Activated T-cell treated with anti-CD3 and anti-CD28 coated beads, Interleukin-2, amount 50 U/mL, for 24 hours (primary cell): Measurements from ENCODE around the gene RABGAP1L.
A peak's percentile ranks its signal among the peaks of the same experiment; 100 is the strongest.

Source experiments
- DNase-seq: peaks from one replicate; pipeline ENCODE4 v3.0.0-alpha.2; 2020
- H3K27ac Mint-ChIP-seq: 2 replicates; pipeline ENCODE4 v1.8.0; 2020; ENCODE audit warnings: mild to moderate bottlenecking, mixed read lengths
- H3K27me3 Mint-ChIP-seq: 2 replicates; pipeline ENCODE4 v1.8.0; 2020; ENCODE audit warnings: mixed read lengths
- H3K36me3 Mint-ChIP-seq: 2 replicates; pipeline ENCODE4 v1.8.0; 2020; ENCODE audit warnings: low read depth, mixed read lengths
- H3K4me1 Mint-ChIP-seq: 2 replicates; pipeline ENCODE4 v1.8.0; 2020; ENCODE audit warnings: low read depth, mixed read lengths
- H3K4me3 Mint-ChIP-seq: 2 replicates; pipeline ENCODE4 v1.8.0; 2020; ENCODE audit warnings: mild to moderate bottlenecking, moderate library complexity, mixed read lengths
- H3K9me3 Mint-ChIP-seq: 2 replicates; pipeline ENCODE4 v1.8.0; 2020; ENCODE audit warnings: mixed read lengths

Gene RABGAP1L

GRCh38 chr1:174200746-174201145, 41.4 kb downstream of the RABGAP1L start:
- Mint-ChIP-seq H3K27ac (no peak overlapping the region), H3K27me3 (no peaks in the 10 kb centered on the region)

DNA sequence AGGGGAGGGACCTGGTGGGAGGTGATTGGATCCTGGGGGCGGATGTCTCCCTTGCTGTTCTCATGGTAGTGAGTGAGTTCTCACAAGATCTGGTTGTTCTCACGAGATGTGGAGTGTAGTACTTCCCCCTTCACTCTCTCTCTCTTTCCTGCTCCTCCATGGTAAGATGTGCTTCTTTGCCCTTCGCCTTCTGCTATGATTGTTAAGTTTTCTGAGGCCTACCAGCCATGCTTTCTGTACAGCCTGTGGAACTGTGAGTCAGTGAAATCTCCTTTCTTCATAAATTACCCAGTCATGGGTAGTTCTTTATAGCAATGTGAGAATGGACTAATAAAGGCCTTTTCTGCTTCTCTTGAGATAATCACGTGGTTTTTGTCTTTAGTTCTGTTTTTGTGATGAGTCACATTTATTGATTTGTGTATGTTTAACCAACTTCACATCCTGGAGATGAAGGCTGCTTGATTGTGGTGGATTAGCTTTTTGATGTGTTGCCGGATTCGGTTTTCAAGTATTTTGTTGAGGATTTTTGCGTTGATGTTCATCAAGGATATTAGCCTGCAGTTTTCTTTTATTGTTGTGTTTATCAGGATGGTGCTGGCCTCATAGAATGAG, 45.5 kb downstream of the RABGAP1L start:
- DNase-seq = no peak
- Mint-ChIP-seq H3K9me3 (peaks cover 11% of the 10 kb centered on the region), H3K4me3 (peak overlapping the region; percentile 47), H3K4me1 (peaks cover 73% of the 10 kb centered on the region), H3K36me3 (peaks cover 18% of the 10 kb centered on the region), H3K27me3 (no peaks in the 10 kb centered on the region), H3K27ac (peak overlapping the region; percentile 82)

More at GRCh38 chr1:174200746-174201145, 41.4 kb downstream of the RABGAP1L start:
- H3K4me3 Mint-ChIP-seq = no peak overlapping the region
- peaks cover 19% of the 10 kb centered on the region for H3K36me3 Mint-ChIP-seq
- peaks cover 7% of the 10 kb centered on the region for H3K9me3 Mint-ChIP-seq
- no peak for DNase-seq
- H3K4me1 Mint-ChIP-seq = peaks cover 50% of the 10 kb centered on the region

DNA sequence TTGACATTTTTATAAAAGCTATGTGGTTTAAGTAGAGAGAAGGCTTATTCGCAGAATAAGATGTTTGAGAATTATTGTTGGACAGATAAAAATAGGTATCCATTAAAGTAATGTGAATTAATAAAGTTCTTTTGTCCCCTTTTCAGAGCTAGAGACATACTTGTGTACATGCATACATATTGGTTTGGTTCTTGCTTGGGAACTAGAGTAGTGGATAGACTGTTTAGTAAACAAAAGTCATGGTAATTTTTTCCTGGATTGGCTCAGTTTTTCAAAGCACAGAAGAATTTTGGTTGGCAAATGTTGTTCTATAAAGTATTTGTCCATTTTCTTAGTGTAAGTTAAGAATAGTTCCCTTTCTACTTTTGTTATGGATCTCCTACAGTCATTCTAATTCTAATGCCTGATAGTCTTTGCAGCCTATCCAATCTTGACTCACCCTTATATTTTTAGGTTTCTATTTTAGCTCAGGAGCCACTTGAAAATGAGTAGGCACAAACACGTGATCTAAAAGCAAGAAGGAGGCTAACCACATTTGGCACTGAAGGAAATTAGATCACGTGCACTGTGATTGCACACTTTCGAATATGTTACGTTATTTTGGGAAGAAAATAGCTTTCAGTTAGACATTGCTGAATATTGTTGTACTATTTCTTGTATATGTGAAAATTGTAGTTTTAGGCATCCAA, 47.0 kb downstream of the RABGAP1L start:
- H3K4me3 Mint-ChIP-seq = peak overlapping the region; percentile 10
- no peak for DNase-seq
- H3K27ac Mint-ChIP-seq = peak overlapping the region; percentile 28
- H3K36me3 Mint-ChIP-seq = peaks cover 20% of the 10 kb centered on the region
- peaks cover 67% of the 10 kb centered on the region for H3K4me1 Mint-ChIP-seq
- H3K9me3 Mint-ChIP-seq = peaks cover 11% of the 10 kb centered on the region
- no peaks in the 10 kb centered on the region for H3K27me3 Mint-ChIP-seq

DNA sequence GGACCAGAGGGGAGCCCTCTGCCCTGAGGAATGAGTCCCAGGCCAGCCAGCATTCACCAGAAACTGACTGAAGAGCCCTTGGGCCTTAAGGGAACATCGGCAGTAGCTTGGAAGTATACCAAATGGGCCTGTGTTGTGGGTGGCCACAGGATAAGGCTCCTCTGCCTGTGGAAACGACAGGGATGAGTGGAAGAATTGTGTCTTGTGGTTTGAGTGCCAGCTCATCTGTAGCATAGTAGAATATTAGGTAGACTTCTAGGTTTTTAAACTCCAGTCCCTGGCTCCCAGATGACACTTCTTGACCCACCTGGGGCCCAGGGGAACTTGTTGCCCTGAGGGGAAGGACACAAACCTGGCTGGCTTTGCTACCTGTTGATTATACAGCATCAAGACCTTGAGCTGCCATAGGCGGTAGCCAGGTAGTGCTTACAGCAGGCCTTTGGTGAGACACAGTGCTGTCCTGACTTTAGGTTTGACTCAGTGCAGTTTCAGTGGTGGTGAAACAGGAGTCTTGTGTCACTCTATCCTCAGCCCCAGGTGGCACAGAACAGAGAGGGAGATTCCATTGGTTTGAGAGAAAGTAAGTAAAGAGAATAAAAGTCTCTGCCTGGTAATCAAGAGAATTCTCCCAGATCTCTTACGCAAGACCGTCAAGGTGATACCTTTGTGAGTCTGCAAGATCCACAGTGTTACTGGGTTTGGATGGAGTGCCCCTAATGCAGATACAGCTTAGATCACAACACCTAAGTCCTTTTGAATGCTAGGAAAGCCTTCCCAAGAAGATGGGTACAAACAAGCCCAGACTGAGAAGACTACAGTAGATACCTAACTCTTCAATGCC, 50.2 kb downstream of the RABGAP1L start:
- H3K27me3 Mint-ChIP-seq = no peaks in the 10 kb centered on the region
- peaks cover 8% of the 10 kb centered on the region for H3K9me3 Mint-ChIP-seq
- peaks cover 48% of the 10 kb centered on the region for H3K4me1 Mint-ChIP-seq
- DNase-seq = no peak
- no peak overlapping the region for H3K4me3 Mint-ChIP-seq
- H3K27ac Mint-ChIP-seq = peak overlapping the region; percentile 13
- H3K36me3 Mint-ChIP-seq = peaks cover 11% of the 10 kb centered on the region

GRCh38 chr1:174211486-174211885, 52.2 kb downstream of the RABGAP1L start:
- no peaks in the 10 kb centered on the region for H3K27me3 Mint-ChIP-seq
- H3K4me1 Mint-ChIP-seq = peaks cover 29% of the 10 kb centered on the region
- H3K36me3 Mint-ChIP-seq = peaks cover 3% of the 10 kb centered on the region
- no peak for DNase-seq
- H3K9me3 Mint-ChIP-seq = no peaks in the 10 kb centered on the region
- H3K27ac Mint-ChIP-seq = no peak overlapping the region
- no peak overlapping the region for H3K4me3 Mint-ChIP-seq

GRCh38 chr1:174215766-174216165, 56.4 kb downstream of the RABGAP1L start:
- peaks cover 2% of the 10 kb centered on the region for H3K4me1 Mint-ChIP-seq
- no peak overlapping the region for H3K27ac Mint-ChIP-seq
- H3K4me3 Mint-ChIP-seq = no peak overlapping the region
- DNase-seq = no peak
- H3K27me3 Mint-ChIP-seq = no peaks in the 10 kb centered on the region
- peaks cover 5% of the 10 kb centered on the region for H3K36me3 Mint-ChIP-seq
- no peaks in the 10 kb centered on the region for H3K9me3 Mint-ChIP-seq

DNA sequence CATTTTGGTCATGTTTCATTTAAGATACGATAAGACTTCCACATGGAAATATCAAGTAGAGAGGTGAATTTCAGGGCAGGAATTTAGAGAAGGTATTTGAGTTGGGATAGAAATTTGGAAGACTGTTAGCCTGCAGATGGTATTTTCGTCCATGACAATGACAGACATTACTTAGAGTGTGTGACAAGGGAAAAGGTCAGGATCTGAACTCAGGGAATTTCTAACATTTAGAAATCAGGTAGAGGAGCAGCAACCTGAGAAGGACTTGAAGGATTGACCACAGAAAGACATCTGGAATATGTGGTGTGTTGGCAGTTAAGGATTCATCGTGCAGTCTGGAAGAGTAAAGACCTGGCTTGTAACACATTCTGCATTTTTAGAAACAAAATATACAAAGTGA, 57.9 kb downstream of the RABGAP1L start:
- Mint-ChIP-seq H3K4me3 (no peak overlapping the region), H3K9me3 (no peaks in the 10 kb centered on the region), H3K36me3 (peaks cover 17% of the 10 kb centered on the region), H3K4me1 (peaks cover 9% of the 10 kb centered on the region), H3K27me3 (no peaks in the 10 kb centered on the region), H3K27ac (no peak overlapping the region)
- no peak for DNase-seq

DNA sequence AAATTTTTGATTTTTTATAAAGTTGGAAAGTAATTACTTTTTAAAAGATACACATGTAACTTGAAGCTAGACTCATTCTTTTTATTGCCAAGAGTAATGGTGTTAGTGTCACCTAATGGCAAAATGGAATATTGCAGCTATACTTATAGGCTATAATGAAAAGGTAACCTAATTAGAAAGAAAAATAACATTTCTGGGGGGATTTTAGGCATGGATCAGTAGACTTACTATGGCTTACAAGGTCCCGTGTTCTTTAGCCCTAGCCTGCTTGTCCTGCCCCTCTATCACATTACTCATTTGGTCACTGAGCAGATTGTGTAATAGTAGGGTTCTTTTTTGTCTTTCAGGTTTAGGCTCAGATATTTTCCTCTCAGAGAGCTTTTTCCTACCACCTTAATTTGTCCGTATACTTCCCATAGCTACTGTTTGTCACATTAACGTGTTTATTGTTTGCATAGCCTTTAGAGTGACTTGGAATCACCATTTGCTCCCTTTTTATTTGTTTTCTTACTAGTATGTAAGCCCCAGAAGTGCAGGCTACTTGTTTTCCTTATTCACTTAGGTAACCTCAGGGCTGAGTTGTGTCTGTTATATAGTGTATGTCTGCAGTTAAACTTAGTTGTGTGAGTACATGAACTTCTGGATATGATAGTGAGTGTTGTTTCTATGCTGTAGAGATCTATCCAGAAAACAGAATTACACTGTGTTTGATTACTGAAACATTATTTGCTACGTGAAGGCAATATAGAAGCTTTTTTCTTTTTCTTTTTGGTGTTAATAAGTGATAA, 58.7 kb downstream of the RABGAP1L start:
- Mint-ChIP-seq H3K27ac (no peak overlapping the region), H3K4me3 (no peak overlapping the region), H3K4me1 (peaks cover 13% of the 10 kb centered on the region), H3K36me3 (peaks cover 23% of the 10 kb centered on the region), H3K9me3 (peaks cover 3% of the 10 kb centered on the region), H3K27me3 (no peaks in the 10 kb centered on the region)
- DNase-seq = no peak

GRCh38 chr1:174218983-174219382, 59.7 kb downstream of the RABGAP1L start:
- H3K36me3 Mint-ChIP-seq = peaks cover 30% of the 10 kb centered on the region
- no peaks in the 10 kb centered on the region for H3K27me3 Mint-ChIP-seq
- H3K9me3 Mint-ChIP-seq = peaks cover 3% of the 10 kb centered on the region
- peaks cover 13% of the 10 kb centered on the region for H3K4me1 Mint-ChIP-seq
- no peak for DNase-seq
- no peak overlapping the region for H3K27ac Mint-ChIP-seq
- no peak overlapping the region for H3K4me3 Mint-ChIP-seq

- Mint-ChIP-seq H3K36me3 (peaks cover 38% of the 10 kb centered on the region), H3K4me3 (no peak overlapping the region), H3K4me1 (peaks cover 13% of the 10 kb centered on the region)
These were observed 60.5 kb downstream of the RABGAP1L start for GRCh38 chr1:174219606-174220370.

GRCh38 chr1:174221681-174222080, 62.4 kb downstream of the RABGAP1L start:
- no peaks in the 10 kb centered on the region for H3K27me3 Mint-ChIP-seq
- DNase-seq = no peak
- H3K4me1 Mint-ChIP-seq = peaks cover 22% of the 10 kb centered on the region
- peak overlapping the region; percentile 62 for H3K27ac Mint-ChIP-seq
- no peak overlapping the region for H3K4me3 Mint-ChIP-seq
- H3K9me3 Mint-ChIP-seq = peaks cover 3% of the 10 kb centered on the region
- peaks cover 53% of the 10 kb centered on the region for H3K36me3 Mint-ChIP-seq

More at GRCh38 chr1:174219606-174220370, 60.5 kb downstream of the RABGAP1L start:
- Mint-ChIP-seq H3K27me3 (no peaks in the 10 kb centered on the region), H3K9me3 (peaks cover 3% of the 10 kb centered on the region), H3K27ac (no peak overlapping the region)
- DNase-seq = no peak

- DNase-seq = no peak
- Mint-ChIP-seq H3K27me3 (no peaks in the 10 kb centered on the region), H3K36me3 (peaks cover 58% of the 10 kb centered on the region), H3K27ac (peak overlapping the region; percentile 62), H3K9me3 (peaks cover 3% of the 10 kb centered on the region), H3K4me3 (no peak overlapping the region), H3K4me1 (peaks cover 22% of the 10 kb centered on the region)
These were observed 63.0 kb downstream of the RABGAP1L start for GRCh38 chr1:174222166-174222949.

DNA sequence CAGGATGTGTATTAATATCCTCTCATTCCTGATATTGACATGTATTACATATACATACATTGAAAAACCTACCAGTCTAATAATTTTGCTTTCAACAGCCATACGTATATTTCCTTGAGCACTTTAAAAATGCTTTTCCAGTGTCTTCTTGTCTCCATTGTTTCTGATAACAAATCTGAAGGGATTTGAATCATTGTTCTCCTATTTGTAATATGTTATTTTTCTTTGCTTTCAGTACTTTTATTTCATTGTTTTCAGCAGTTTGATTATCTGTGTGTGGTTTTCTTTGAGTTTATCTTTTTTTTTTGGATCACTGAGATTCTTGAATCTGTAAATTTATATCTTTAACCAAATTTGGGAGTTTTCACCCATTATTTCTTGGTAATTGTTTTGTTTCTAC, 65.3 kb downstream of the RABGAP1L start:
- no peaks in the 10 kb centered on the region for H3K27me3 Mint-ChIP-seq
- H3K27ac Mint-ChIP-seq = no peak overlapping the region
- peaks cover 76% of the 10 kb centered on the region for H3K36me3 Mint-ChIP-seq
- H3K9me3 Mint-ChIP-seq = peaks cover 6% of the 10 kb centered on the region
- H3K4me1 Mint-ChIP-seq = peaks cover 22% of the 10 kb centered on the region
- DNase-seq = no peak
- H3K4me3 Mint-ChIP-seq = no peak overlapping the region
